ENCODE data around the gene GOLGA3. TPM values are rescaled to one million over a fixed set of nuclear protein-coding genes. Genes with fewer than 3 reads are reported as not detected.

Gene GOLGA3
- total and polyA plus RNA-seq, 4 donors, result 5.0 to 43.0 (median 15.8) TPM

GRCh38 chr12:132872073-132872855 is 43.6 kb upstream of the GOLGA3 start (continued):
- TF ChIP-seq CTCF (IDR thresholded peaks at IDR 0.05; ENCODE audit: low read depth, low read length, missing input control) (no peak), MAX (IDR thresholded peaks at IDR 0.05) (no peak)

- H3K4me3 ChIP-seq (ENCODE audit: low read depth in 1 of 3, low read length in 3 of 3), result no peak overlapping the region
- H3K27ac ChIP-seq (ENCODE audit: low read depth in 1 of 2, low read length in 2 of 2), result no peak overlapping the region
- peaks cover 8 to 14% (median 10%) of the 10 kb centered on the region in 4 donors for H3K9me3 ChIP-seq (ENCODE audit: control insufficient read depth in 4 of 4, low read length in 3 of 4)
- H3K36me3 ChIP-seq (ENCODE audit: control insufficient read depth in 4 of 4, insufficient read depth in 3 of 4, low read depth in 1 of 4, low read length in 3 of 4), result peaks cover 34 to 52% (median 44%) of the 10 kb centered on the region in 4 donors
- WGBS, result 96% methylated on average over 14 of the region's 14 CpGs
- DNase-seq (ENCODE audit: low spot score), result no peak
- no peaks in the 10 kb centered on the region for H3K4me1 ChIP-seq (ENCODE audit: control insufficient read depth in 4 of 4, insufficient read depth in 4 of 4, low read length in 3 of 4)
- no peaks in the 10 kb centered on the region for H3K27me3 ChIP-seq (ENCODE audit: control insufficient read depth in 4 of 4, insufficient read depth in 4 of 4, low read length in 3 of 4)
- TF ChIP-seq RXRA (IDR thresholded peaks at IDR 0.05) (no peak), HNF4A (conservative IDR thresholded peaks at IDR 0.05) (no peak), JUND (IDR thresholded peaks at IDR 0.05) (no peak), FOXA1 (IDR thresholded peaks at IDR 0.05) (no peak), NR2F2 (IDR thresholded peaks at IDR 0.05) (no peak), GABPA (IDR thresholded peaks at IDR 0.05 in 1 of 2, conservative IDR thresholded peaks at IDR 0.05 in 1 of 2) (no peak), SP1 (IDR thresholded peaks at IDR 0.05) (no peak), RAD21 (IDR thresholded peaks at IDR 0.05) (no peak), YY1 (IDR thresholded peaks at IDR 0.05) (no peak), CTCF (IDR thresholded peaks at IDR 0.05; ENCODE audit: low read depth, low read length, missing input control) (no peak), EGR1 (IDR thresholded peaks at IDR 0.05; ENCODE audit: low read depth in 2 of 2) (no peak)
- no peak overlapping the region for H3K9ac ChIP-seq (ENCODE audit: low read depth in 1 of 2, low read length in 2 of 2)
These were observed 40.9 kb upstream of the GOLGA3 start for GRCh38 chr12:132869551-132869950.

GRCh38 chr12:132866251-132866828 is 37.7 kb upstream of the GOLGA3 start:
- Histone ChIP-seq H3K9ac (ENCODE audit: low read depth in 1 of 2, low read length in 2 of 2) (no peak overlapping the region), H3K4me3 (ENCODE audit: low read depth in 1 of 3, low read length in 3 of 3) (no peak overlapping the region), H3K36me3 (ENCODE audit: control insufficient read depth in 4 of 4, insufficient read depth in 3 of 4, low read depth in 1 of 4, low read length in 3 of 4) (peaks cover 29 to 34% (median 30%) of the 10 kb centered on the region in 4 donors), H3K4me1 (ENCODE audit: control insufficient read depth in 4 of 4, insufficient read depth in 4 of 4, low read length in 3 of 4) (no peaks in the 10 kb centered on the region), H3K27ac (ENCODE audit: low read depth in 1 of 2, low read length in 2 of 2) (peak overlapping the region; percentile 13 to 19), H3K9me3 (ENCODE audit: control insufficient read depth in 4 of 4, low read length in 3 of 4) (peaks cover 8 to 17% (median 9%) of the 10 kb centered on the region in 4 donors), H3K27me3 (ENCODE audit: control insufficient read depth in 4 of 4, insufficient read depth in 4 of 4, low read length in 3 of 4) (no peaks in the 10 kb centered on the region)
- no peak for DNase-seq (ENCODE audit: low spot score)
- WGBS, result 62% methylated on average over 14 of the region's 14 CpGs
- TF ChIP-seq JUND (IDR thresholded peaks at IDR 0.05) (no peak), YY1 (IDR thresholded peaks at IDR 0.05) (no peak), REST (IDR thresholded peaks at IDR 0.05) (no peak), NR2F2 (IDR thresholded peaks at IDR 0.05) (no peak), TAF1 (conservative IDR thresholded peaks at IDR 0.05) (no peak), SP1 (IDR thresholded peaks at IDR 0.05) (no peak), EGR1 (IDR thresholded peaks at IDR 0.05; ENCODE audit: low read depth in 2 of 2) (no peak), HNF4A (conservative IDR thresholded peaks at IDR 0.05) (no peak), ZBTB33 (IDR thresholded peaks at IDR 0.05) (no peak), RAD21 (IDR thresholded peaks at IDR 0.05) (no peak), GABPA (IDR thresholded peaks at IDR 0.05 in 1 of 2, conservative IDR thresholded peaks at IDR 0.05 in 1 of 2) (no peak), ATF3 (IDR thresholded peaks at IDR 0.05) (no peak), RXRA (IDR thresholded peaks at IDR 0.05) (no peak), FOXA2 (IDR thresholded peaks at IDR 0.05) (no peak), HNF4G (IDR thresholded peaks at IDR 0.05) (no peak)
